Adipocyte (in vitro differentiated cells): ENCODE results near the gene SYNJ2.
"Not testable (repeated sequence)": the region's sequence is repeated elsewhere in the genome, so short reads cannot be mapped to it uniquely, and the experiment has no call there.

Experiments
- DNase-seq: peaks from one replicate; pipeline ENCODE4 v3.0.0-alpha.2; 2015; ENCODE audit warnings: low read depth
- H3K27me3 ChIP-seq: replicated peaks from 2 replicates; pipeline ENCODE4 v1.7.0; 2013; ENCODE audit warnings: mild to moderate bottlenecking, low read length, moderate library complexity; ENCODE audit not compliant: control insufficient read depth, insufficient read depth
- H3K36me3 ChIP-seq: 2 replicates; pipeline ENCODE4 v1.7.0; 2013; ENCODE audit warnings: low read length, mild to moderate bottlenecking, moderate library complexity; ENCODE audit not compliant: control insufficient read depth, insufficient read depth, severe bottlenecking
- H3K4me1 ChIP-seq: 2 replicates; pipeline ENCODE4 v1.7.0; 2013; ENCODE audit warnings: mild to moderate bottlenecking, low read length, moderate library complexity; ENCODE audit not compliant: control insufficient read depth, insufficient read depth
- H3K4me3 ChIP-seq: 2 replicates; pipeline ENCODE4 v1.7.0; 2013; ENCODE audit warnings: mild to moderate bottlenecking, low read length, moderate library complexity
- H3K9ac ChIP-seq: 2 replicates; pipeline ENCODE4 v1.7.0; 2013; ENCODE audit warnings: mild to moderate bottlenecking, low read length, moderate library complexity
- H3K9me3 ChIP-seq: 2 replicates; pipeline ENCODE4 v1.7.0; 2013; ENCODE audit warnings: mild to moderate bottlenecking, low read length, moderate library complexity; ENCODE audit not compliant: control insufficient read depth

Gene SYNJ2

GRCh38 chr6:157961153-157961831, 20.4 kb upstream of the SYNJ2 start:
- H3K27me3 ChIP-seq = no peaks in the 10 kb centered on the region
- no peak overlapping the region for H3K4me3 ChIP-seq
- peak; percentile 19 for DNase-seq
- H3K9ac ChIP-seq = no peak overlapping the region
- H3K4me1 ChIP-seq = no peaks in the 10 kb centered on the region
- peaks cover 30% of the 10 kb centered on the region for H3K9me3 ChIP-seq
- H3K36me3 ChIP-seq = no peaks in the 10 kb centered on the region

GRCh38 chr6:157961832-157962575, 19.7 kb upstream of the SYNJ2 start:
- Histone ChIP-seq H3K27me3 (no peaks in the 10 kb centered on the region), H3K36me3 (no peaks in the 10 kb centered on the region), H3K4me1 (no peaks in the 10 kb centered on the region), H3K9me3 (peaks cover 30% of the 10 kb centered on the region), H3K4me3 (no peak overlapping the region), H3K9ac (no peak overlapping the region)
- no peak for DNase-seq

- Histone ChIP-seq H3K4me3 (no peak overlapping the region), H3K27me3 (no peaks in the 10 kb centered on the region), H3K4me1 (no peaks in the 10 kb centered on the region), H3K36me3 (no peaks in the 10 kb centered on the region), H3K9me3 (peaks cover 26% of the 10 kb centered on the region), H3K9ac (no peak overlapping the region)
- peak; percentile 70 for DNase-seq
These were observed 18.9 kb upstream of the SYNJ2 start for GRCh38 chr6:157962601-157963302.

DNA sequence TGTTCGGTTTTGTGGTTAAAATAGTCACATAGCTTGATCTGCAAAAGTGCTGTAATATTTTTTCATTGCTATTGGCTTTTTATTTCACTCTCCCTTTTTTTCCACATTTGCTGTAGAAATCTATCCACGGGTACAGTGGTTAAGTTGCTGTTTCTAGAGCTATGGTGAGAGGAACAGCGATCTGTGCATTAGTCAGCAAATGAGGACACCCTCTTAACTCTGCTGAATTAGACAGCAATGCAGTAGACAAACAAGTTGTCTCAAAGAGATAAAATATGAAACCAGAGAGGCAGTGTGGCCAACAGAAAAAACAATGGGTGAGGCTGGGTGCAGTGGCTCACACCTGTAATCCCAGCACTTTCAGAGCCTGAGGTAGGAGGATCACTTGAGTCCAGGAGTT, 17.6 kb upstream of the SYNJ2 start:
- no peaks in the 10 kb centered on the region for H3K27me3 ChIP-seq
- H3K9me3 ChIP-seq = peaks cover 13% of the 10 kb centered on the region
- H3K4me1 ChIP-seq = no peaks in the 10 kb centered on the region
- DNase-seq = no peak
- H3K9ac ChIP-seq = no peak overlapping the region
- H3K36me3 ChIP-seq = no peaks in the 10 kb centered on the region
- H3K4me3 ChIP-seq = no peak overlapping the region

- H3K9me3 ChIP-seq = peaks cover under 1% of the 10 kb centered on the region
- no peaks in the 10 kb centered on the region for H3K36me3 ChIP-seq
- H3K27me3 ChIP-seq = no peaks in the 10 kb centered on the region
- no peak for DNase-seq
- no peak overlapping the region for H3K4me3 ChIP-seq
- H3K4me1 ChIP-seq = no peaks in the 10 kb centered on the region
- no peak overlapping the region for H3K9ac ChIP-seq
These were observed 16.3 kb upstream of the SYNJ2 start for GRCh38 chr6:157965387-157965786.

GRCh38 chr6:157966589-157966977, 15.1 kb upstream of the SYNJ2 start:
- Histone ChIP-seq H3K36me3 (no peaks in the 10 kb centered on the region), H3K9me3 (no peaks in the 10 kb centered on the region), H3K4me1 (no peaks in the 10 kb centered on the region), H3K27me3 (no peaks in the 10 kb centered on the region), H3K9ac (no peak overlapping the region), H3K4me3 (no peak overlapping the region)
- no peak for DNase-seq

GRCh38 chr6:157967020-157967419, 14.6 kb upstream of the SYNJ2 start:
- H3K27me3 ChIP-seq = no peaks in the 10 kb centered on the region
- no peaks in the 10 kb centered on the region for H3K36me3 ChIP-seq
- no peaks in the 10 kb centered on the region for H3K9me3 ChIP-seq
- no peak overlapping the region for H3K4me3 ChIP-seq
- H3K9ac ChIP-seq = no peak overlapping the region
- no peaks in the 10 kb centered on the region for H3K4me1 ChIP-seq
- DNase-seq = no peak

- Histone ChIP-seq H3K9ac (no peak overlapping the region), H3K27me3 (no peaks in the 10 kb centered on the region), H3K4me1 (no peaks in the 10 kb centered on the region), H3K9me3 (no peaks in the 10 kb centered on the region), H3K36me3 (no peaks in the 10 kb centered on the region), H3K4me3 (no peak overlapping the region)
- DNase-seq = no peak
These were observed 14.2 kb upstream of the SYNJ2 start for GRCh38 chr6:157967486-157967885.

- not testable (repeated sequence) for H3K9me3 ChIP-seq, DNase-seq, H3K4me1 ChIP-seq, H3K4me3 ChIP-seq, H3K27me3 ChIP-seq, H3K9ac ChIP-seq, H3K36me3 ChIP-seq
These were observed 9.5 kb upstream of the SYNJ2 start for GRCh38 chr6:157972177-157972576.

GRCh38 chr6:157974341-157974894, 7.2 kb upstream of the SYNJ2 start:
- Histone ChIP-seq H3K4me1 (no peaks in the 10 kb centered on the region), H3K4me3 (no peak overlapping the region), H3K27me3 (no peaks in the 10 kb centered on the region), H3K9me3 (no peaks in the 10 kb centered on the region), H3K36me3 (no peaks in the 10 kb centered on the region), H3K9ac (no peak overlapping the region)
- DNase-seq = no peak

DNA sequence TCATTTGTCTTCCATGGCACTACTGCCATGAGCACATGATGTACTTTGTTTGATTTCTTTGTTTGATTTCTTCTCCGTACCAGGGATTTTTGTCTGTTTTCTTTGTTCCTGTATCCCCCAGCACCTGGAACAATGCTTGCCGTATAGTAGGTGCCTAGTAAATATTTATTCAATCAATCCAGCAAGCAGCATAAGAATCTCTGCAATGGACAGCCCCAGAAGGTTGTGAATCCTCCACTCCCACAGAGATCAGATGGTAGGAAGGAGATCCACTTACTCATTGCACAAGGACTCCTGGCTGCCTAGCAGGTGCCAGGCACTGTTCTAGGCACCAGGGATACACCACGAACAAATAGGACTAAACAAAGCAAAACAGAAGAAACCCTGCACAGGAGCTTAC, 6.7 kb upstream of the SYNJ2 start:
- Histone ChIP-seq H3K4me3 (no peak overlapping the region), H3K4me1 (no peaks in the 10 kb centered on the region), H3K9ac (no peak overlapping the region), H3K9me3 (no peaks in the 10 kb centered on the region), H3K27me3 (no peaks in the 10 kb centered on the region), H3K36me3 (no peaks in the 10 kb centered on the region)
- no peak for DNase-seq
